HG02840 (cell line): ENCODE results near the gene CSNK2A3.

Source experiments
- ATAC-seq: cut with Tn5 transposase; IDR thresholded peaks from one replicate; pipeline ENCODE4 v1.9.1; 2021; ENCODE audit warnings: mild to moderate bottlenecking, moderate library complexity, moderate number of reproducible peaks; ENCODE audit not compliant: unreplicated experiment, low FRiP score

Gene CSNK2A3

GRCh38 chr11:11345099-11345498 lies 8.0 kb downstream of the CSNK2A3 start:
- ATAC-seq, result no peak

DNA sequence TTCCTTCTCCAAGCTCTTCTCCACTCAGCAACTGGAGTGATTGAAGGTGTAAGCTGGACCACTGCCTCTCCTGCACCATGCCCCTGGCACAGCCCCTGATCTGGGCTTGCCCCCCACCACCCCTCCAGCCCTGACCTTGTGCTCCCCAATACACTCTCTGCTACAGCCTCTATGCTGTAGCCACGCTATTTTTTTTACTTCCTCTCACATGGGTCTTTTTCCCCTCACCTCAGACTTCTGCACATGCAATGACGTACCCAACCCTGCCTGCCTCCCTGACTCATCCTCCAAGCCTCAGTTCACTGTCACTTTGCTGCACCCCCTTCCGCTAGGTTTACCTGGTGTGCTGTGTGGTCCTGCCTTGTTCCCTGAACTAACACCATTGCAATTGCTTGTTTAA lies 9.0 kb downstream of the CSNK2A3 start:
- ATAC-seq, result no peak

- ATAC-seq, result no peak
Observed at GRCh38 chr11:11338304-11338703, 14.7 kb downstream of the CSNK2A3 start.

- ATAC-seq, result no peak
Observed at GRCh38 chr11:11336664-11337063, 16.4 kb downstream of the CSNK2A3 start.

GRCh38 chr11:11335043-11335442 lies 18.0 kb downstream of the CSNK2A3 start:
- no peak for ATAC-seq

- ATAC-seq, result no peak
Observed at GRCh38 chr11:11334607-11335006, 18.4 kb downstream of the CSNK2A3 start.

- no peak for ATAC-seq
Observed at GRCh38 chr11:11332141-11332710, 20.8 kb downstream of the CSNK2A3 start.

DNA sequence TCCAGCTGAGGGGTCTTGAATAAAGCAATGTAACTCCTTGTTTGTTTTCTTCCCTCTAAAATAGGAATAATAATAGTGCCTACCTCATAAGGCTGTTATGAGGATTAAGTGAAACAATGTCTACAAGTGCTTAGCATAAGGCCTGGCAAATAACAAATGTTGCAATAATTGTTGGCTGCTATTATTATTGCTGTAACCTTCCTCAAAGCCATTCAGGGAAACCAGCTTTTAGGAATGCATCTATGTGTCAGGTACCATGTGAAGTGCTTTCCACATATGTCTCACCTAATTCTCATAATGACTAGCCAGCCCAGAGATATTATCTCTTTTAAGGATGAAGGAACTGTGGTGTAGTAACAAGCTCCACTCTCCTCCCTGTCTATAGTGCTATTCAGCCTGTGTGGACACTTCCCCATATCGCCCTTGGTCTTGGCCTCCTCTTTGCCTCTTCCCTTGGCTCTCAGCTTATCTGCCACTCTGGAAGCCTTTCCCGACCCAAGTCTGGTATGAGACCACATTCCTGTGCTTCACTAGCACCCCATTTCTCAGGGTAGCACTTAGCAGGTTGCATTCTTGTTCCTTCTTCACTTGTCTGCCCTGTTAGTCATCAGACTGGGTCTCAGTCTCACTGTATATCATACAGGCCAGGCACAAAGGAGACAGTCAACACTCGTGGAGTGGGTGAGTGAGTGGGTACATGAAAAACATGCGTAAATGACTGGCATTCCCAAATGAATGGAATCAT lies 23.8 kb downstream of the CSNK2A3 start:
- ATAC-seq, result no peak

GRCh38 chr11:11324090-11324489 lies 29.0 kb downstream of the CSNK2A3 start:
- ATAC-seq, result no peak

- no peak for ATAC-seq
Observed at GRCh38 chr11:11322101-11322500, 30.9 kb downstream of the CSNK2A3 start.

- no peak for ATAC-seq
Observed at GRCh38 chr11:11320825-11321224, 32.2 kb downstream of the CSNK2A3 start.

GRCh38 chr11:11318961-11319360 lies 34.1 kb downstream of the CSNK2A3 start:
- ATAC-seq, result no peak

GRCh38 chr11:11318461-11318860 lies 34.6 kb downstream of the CSNK2A3 start:
- ATAC-seq, result no peak

- ATAC-seq, result no peak
Observed at GRCh38 chr11:11316651-11317230, 36.3 kb downstream of the CSNK2A3 start.

DNA sequence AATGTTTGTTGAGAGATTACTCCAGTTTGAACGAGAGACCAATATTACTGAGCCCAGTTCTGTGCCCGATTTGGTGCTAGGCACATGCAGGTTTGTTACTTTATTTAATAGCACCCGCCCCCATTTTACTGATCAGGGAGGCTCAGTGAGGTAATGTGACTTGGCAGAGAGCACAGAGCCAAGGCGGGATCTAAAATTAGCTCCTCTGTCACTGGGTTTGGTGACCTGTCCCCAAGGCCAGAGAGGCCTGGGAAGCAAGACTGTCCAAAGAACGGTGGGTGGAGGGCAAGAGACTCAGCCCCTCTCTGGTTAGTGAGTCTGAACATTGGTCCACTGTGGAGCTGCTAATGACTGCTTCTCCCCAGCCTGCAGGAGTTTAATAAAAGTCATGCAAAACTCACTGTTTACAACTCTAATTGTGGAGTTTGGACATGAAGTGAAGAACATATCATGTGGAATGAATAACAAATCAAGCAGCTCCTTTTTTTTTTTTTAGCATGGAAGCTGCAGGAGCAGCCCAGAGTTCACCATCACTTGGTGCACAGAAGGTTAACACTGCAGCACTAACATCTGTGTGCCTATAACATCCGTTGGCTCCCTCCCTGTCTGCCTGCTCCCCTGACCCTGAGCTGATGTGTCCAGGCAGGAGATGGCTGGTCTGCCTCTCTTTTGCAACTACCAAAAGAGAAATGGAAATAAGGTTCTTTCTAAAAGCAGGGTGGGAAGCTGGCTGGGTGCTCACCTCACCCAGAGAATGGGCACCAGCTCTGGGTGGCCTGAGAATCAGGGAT lies 39.0 kb downstream of the CSNK2A3 start:
- no peak for ATAC-seq

DNA sequence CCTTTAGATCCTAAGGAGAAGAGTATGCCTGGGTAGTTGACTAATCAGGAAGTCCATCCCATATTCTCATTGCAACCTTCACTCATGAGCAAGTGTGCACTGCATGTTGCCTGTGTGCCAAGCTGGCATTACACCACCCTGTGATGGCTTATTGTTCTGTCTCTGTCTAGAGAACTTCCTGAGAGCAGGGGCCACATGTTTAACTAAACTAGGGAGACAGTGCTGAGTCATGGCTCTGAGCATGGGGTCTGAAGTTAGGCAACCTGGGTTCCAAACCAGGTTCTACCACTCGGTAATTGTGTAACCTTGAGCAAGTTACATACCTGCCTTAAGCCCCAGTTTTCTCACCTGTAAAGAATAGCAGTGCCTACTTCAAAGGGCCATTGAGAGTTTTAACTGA lies 39.6 kb downstream of the CSNK2A3 start:
- no peak for ATAC-seq

DNA sequence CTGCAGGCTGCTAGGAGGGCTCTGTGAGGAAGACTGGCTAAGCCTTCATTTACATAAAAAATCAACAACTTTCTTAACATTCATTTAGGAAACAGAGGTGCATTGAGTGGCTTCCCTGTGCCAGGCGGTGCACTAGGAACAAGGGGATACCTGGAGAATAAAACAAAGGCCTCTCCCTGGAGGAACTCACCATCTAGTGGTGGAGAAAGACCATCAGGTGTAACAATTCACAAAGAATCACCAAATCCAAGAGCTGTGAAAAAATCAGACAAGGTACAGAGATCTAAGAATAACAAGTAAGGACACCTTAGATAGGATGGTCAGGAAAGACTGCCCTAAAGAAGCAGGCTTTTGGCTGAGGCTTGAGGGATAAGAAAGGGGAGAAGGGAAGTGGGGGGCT lies 40.3 kb downstream of the CSNK2A3 start:
- no peak for ATAC-seq

- no peak for ATAC-seq
Observed at GRCh38 chr11:11311169-11311568, 41.9 kb downstream of the CSNK2A3 start.

DNA sequence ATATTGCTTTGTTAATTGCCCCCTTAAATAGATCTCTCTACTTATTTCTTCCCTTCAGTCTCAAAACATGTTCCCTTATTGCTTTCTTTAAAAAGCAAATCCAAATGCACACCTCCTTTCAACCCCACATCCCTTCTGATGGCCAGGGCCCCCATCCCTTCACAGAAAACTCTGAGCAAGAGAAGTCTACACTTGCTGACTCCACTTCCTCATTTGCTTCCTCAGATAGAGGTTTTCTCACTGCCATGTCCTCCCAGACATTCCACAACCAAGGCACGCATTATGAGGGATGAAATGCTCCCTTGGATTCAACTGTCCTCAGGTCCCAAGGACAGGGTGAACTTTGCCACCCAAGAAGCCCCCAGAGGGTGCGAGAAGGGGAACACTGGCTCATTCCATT lies 43.1 kb downstream of the CSNK2A3 start:
- no peak for ATAC-seq

DNA sequence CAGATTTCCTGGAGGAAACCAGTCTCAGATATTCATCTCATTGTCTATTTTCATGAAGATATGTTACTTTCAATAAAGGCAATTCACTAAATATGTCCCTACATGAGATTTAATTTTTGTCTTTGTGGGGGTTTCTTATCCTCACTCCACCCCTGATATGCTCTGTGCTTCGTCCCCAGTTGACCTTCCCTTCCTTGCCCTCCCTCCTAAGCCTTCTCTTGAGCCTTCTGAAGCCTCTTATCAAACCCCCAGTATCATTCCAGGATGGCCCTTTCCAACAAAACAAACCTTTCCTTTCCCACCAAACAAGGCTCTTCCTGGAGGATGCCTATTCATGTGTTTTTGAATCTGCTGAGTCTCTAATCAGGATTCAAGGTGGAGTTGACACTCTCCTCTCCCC lies 44.8 kb downstream of the CSNK2A3 start:
- ATAC-seq, result no peak

- no peak for ATAC-seq
Observed at GRCh38 chr11:11306855-11307254, 46.2 kb downstream of the CSNK2A3 start.
